Activated naive CD8-positive, alpha-beta T cell treated with anti-CD3 and anti-CD28 coated beads, Interleukin-2, amount 10 ng/mL, durations not matched to agents 7 days and 5 days (primary cell): ENCODE measurements around the gene ANO9. TPM values are rescaled to one million over a fixed set of nuclear protein-coding genes. Genes with fewer than 3 reads are reported as not detected.

Source experiments
- ATAC-seq: fragments of 150-1000 bp; cut with Tn5 transposase; one replicate; pipeline ENCODE4 v1.10.0; 2021; ENCODE audit warnings: low read depth, moderate library complexity
- POLR2A ChIA-PET: fragments of 350-600 bp; sonication (Branson Sonifier 250); formaldehyde crosslinking; loops from one replicate; lab custom pipeline; 2021; ENCODE audit warnings: antibody characterized with exemption; lab: Charles Lee
- DNase-seq: peaks from one replicate; pipeline ENCODE4 v3.0.0; 2021
- H3K27ac Mint-ChIP-seq: one replicate; pipeline ENCODE4 v1.8.0; 2022; ENCODE audit warnings: mild to moderate bottlenecking, mixed read lengths
- H3K27me3 Mint-ChIP-seq: one replicate; pipeline ENCODE4 v1.8.0; 2022; ENCODE audit warnings: mild to moderate bottlenecking, moderate library complexity, mixed read lengths
- H3K36me3 Mint-ChIP-seq: one replicate; pipeline ENCODE4 v1.8.0; 2021; ENCODE audit warnings: mild to moderate bottlenecking, mixed read lengths
- H3K4me1 Mint-ChIP-seq: one replicate; pipeline ENCODE4 v1.8.0; 2021; ENCODE audit warnings: mixed read lengths
- H3K4me3 Mint-ChIP-seq: one replicate; pipeline ENCODE4 v1.8.0; 2022; ENCODE audit warnings: mild to moderate bottlenecking, moderate library complexity, mixed read lengths
- H3K9me3 Mint-ChIP-seq: one replicate; pipeline ENCODE4 v1.8.0; 2021; ENCODE audit warnings: mixed read lengths
- total RNA-seq, 2 experiments: library from RNA; stranded (reverse); gene quantifications; one replicate each; pipeline ENCODE4 v1.2.3, GENCODE V29; 2021

ANO9 gene
- total RNA-seq, 2 experiments from 2014 or later = 115 to 122 TPM

GRCh38 chr11:409600-410483 lies 32.0 kb downstream of the ANO9 start:
- H3K27ac Mint-ChIP-seq = no peak overlapping the region
- DNase-seq (peak; percentile 33), ATAC-seq (no peak)
- peaks cover 17% of the 10 kb centered on the region for H3K4me1 Mint-ChIP-seq
- H3K9me3 Mint-ChIP-seq = no peaks in the 10 kb centered on the region
- POLR2A ChIA-PET = interaction anchor here (1.5 kb wide), 1 partner anchor 32 kb away, joined by 4 read pairs; the partner anchor contains the start of gene ANO9
- peaks cover 8% of the 10 kb centered on the region for H3K36me3 Mint-ChIP-seq
- H3K27me3 Mint-ChIP-seq = no peaks in the 10 kb centered on the region
- no peak overlapping the region for H3K4me3 Mint-ChIP-seq

DNA sequence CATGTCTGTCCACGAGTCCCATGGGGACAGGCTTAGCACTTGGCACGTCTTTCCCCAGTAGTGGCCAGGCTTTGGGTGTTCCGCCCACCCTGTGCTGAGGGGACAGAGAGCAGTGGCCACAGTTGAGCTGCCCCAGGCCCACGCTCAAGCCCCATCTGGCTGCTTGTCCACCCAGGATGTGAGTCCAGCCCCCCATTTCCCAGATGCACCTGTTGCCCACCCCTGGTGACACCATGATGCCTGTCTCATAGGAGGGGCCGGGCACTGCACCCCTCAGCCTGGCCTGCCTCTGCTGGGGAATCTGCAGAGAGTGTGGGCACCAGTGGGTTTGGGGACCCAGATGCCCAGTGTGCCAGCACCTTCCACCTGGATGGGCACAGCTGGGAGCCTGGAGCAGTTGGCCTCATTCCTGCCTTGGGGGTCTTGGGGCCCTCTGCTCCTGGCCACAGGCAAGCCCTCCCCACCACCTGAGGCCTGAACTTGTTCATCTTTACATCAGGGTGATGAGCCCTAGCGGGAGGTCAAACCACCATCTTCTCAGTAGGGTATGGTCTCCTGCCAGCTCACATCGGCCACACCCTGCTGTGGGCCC lies 32.7 kb downstream of the ANO9 start:
- Mint-ChIP-seq H3K4me1 (peaks cover 11% of the 10 kb centered on the region), H3K9me3 (no peaks in the 10 kb centered on the region), H3K36me3 (peaks cover 4% of the 10 kb centered on the region), H3K4me3 (no peak overlapping the region), H3K27ac (no peak overlapping the region), H3K27me3 (no peaks in the 10 kb centered on the region)
- POLR2A ChIA-PET = interaction anchor here (1.5 kb wide), 1 partner anchor 33 kb away, joined by 4 read pairs; the partner anchor contains the start of gene ANO9
- ATAC-seq = no peak
- DNase-seq = peak; percentile 32

DNA sequence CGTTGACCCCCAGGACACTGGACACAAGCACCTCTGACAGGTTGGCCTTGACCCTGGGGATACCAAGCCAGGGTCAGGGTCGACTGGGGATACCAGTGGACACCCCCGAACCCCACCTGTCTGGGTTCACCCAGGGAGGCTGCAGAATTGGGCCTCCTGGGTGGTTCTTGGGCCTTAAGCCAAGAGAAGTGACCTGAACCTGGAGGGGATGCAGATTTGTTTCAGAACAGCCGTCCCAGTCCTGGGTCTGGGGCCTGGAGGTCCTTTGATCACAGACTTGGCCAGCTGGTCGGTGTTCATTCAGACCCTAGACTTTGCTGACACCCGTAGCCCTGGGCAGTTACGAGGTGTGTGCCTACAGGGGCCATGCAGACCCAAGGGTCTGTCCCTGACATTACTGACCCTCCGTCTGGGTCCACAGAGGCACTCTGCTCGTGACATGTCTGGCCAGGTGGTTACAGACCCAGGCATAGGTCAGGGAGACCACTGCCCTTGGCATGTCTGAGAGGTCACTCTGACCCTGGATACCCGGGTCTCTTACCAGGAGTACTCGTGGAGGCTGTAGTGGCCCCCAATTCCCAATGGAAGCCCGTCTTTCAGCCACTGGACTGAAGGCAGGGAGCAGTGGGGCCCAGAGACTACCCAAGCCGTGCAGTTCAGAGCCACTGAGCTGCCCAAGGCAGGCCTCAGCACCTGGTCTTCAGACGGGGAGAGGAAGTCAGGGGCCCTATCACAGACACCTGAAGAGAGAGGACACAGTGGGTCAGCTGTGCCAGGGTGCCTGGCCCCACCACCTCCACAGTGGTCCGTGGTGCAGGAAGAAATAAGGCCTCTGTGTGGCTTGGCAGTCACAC lies 33.4 kb downstream of the ANO9 start:
- Mint-ChIP-seq H3K27me3 (no peaks in the 10 kb centered on the region), H3K36me3 (peaks cover 3% of the 10 kb centered on the region), H3K27ac (no peak overlapping the region), H3K9me3 (no peaks in the 10 kb centered on the region), H3K4me1 (peaks cover 9% of the 10 kb centered on the region), H3K4me3 (no peak overlapping the region)
- DNase-seq = peak; percentile 44
- ATAC-seq = no peak
- POLR2A ChIA-PET = interaction anchor here (1.4 to 3.7 kb wide), 2 partner anchors 8 to 91 kb away, joined by 8 to 47 read pairs; partner anchors contain the start of gene SIGIRR

- DNase-seq (no peak), ATAC-seq (no peak)
- Mint-ChIP-seq H3K27me3 (no peaks in the 10 kb centered on the region), H3K4me3 (no peak overlapping the region), H3K4me1 (peaks cover 5% of the 10 kb centered on the region), H3K36me3 (peaks cover 2% of the 10 kb centered on the region), H3K9me3 (no peaks in the 10 kb centered on the region), H3K27ac (peak overlapping the region; percentile 42)
- POLR2A ChIA-PET = interaction anchor here (0.9 to 3.7 kb wide), 10 partner anchors 8 to 200 kb away, joined by 3 to 51 read pairs (median 6); partner anchors contain the start of genes ANO9, BET1L, PTDSS2 and RIC8A
These were observed 34.1 kb downstream of the ANO9 start for GRCh38 chr11:407651-408123.

DNA sequence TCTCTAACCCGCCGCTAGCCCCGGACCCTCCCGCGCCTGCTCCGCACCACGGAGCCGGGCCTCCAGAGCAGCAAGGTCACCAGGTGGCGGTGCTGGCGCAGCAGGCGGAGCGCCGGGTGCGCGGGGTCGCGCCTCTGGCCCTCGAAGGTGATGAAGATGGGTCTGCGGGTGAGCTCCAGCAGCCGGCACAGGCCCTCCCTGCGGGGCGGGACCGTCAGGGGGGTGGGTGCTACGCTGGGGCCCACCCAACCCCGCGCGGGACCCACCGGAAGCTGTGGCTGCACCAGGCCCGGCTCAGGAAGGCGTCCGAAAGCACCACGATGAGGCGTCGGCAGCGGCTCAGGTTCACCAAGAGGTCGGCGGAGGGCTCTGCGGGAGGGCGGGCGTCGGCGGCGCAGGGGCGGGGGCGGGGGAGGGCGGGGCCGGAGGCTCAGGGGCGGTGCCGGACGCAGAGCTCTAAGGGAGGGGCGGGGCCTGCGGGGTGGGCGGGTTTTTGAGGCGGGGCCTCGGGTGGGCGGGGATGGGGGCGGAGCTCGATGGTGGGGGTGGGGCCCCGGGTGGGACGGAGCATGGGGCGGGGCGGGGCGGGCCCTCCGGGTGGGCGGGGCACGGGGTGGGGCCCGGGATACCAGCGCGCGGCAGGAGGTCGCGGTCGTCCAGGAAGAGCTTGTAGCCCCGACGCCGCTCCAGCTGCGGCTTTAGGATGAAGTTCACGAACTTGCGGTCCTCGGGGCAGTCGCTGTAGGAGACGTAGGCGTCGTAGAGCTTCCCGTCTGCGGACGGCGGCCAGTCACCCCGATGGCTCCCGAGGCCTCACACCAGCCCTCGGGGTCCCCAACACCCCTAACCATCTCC lies 34.8 kb downstream of the ANO9 start:
- ATAC-seq (peak; percentile 93), DNase-seq (peak; percentile 95)
- Mint-ChIP-seq H3K4me1 (peaks cover 5% of the 10 kb centered on the region), H3K9me3 (no peaks in the 10 kb centered on the region), H3K27me3 (no peaks in the 10 kb centered on the region), H3K4me3 (peak overlapping the region; percentile 25), H3K36me3 (peaks cover 2% of the 10 kb centered on the region), H3K27ac (peak overlapping the region; percentile 61)
- POLR2A ChIA-PET = interaction anchor here (0.6 to 3.7 kb wide), 15 partner anchors 9 to 200 kb away, joined by 3 to 51 read pairs (median 4); partner anchors contain the start of genes ANO9, BET1L, LRRC56 and PTDSS2

DNA sequence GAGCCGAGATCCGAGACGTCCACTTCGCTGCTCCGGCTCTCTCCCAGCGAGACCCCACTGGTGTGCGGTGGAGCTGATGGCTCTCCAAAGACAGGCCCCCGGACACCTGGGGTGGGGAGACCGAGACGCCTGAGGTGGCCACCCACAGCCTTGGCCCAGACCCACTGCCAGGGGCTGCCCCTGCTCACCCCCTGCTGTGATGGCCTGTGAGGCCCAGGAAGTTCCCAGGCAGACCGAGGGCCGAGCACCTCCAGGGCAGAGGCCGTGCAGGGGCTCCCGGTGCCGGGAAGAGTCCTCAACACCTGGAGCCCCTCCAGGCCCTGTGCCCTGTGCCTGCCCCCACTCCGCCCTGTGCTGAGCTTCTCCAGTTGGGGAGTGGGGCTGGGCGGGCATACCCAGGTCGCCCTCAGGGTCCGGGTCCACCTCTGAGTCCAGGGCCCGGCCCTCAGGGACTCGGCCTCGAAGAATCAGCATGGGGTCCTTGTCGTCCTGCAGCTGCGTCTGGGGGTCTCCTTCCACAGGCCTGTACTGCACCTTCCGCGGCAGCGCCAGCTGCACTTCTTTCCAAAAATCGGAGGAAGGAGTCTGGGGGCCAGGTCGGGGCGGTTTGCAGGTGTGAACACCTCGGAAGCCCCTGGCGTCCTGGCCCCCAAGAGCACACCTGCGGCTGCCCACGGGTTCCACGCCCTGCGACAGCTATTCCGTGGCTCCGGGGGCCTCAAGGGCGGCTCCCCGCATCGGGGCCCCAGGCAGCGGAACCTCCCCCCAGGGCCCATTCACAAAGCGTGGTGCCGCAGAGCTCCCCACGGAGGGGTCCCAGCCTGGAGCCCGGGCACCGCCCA lies 35.6 kb downstream of the ANO9 start:
- Mint-ChIP-seq H3K36me3 (peaks cover 2% of the 10 kb centered on the region), H3K27me3 (no peaks in the 10 kb centered on the region), H3K27ac (peak overlapping the region; percentile 69), H3K9me3 (no peaks in the 10 kb centered on the region), H3K4me1 (peaks cover 5% of the 10 kb centered on the region), H3K4me3 (peak overlapping the region; percentile 25)
- POLR2A ChIA-PET = interaction anchor here (0.9 to 3.7 kb wide), 10 partner anchors 9 to 199 kb away, joined by 3 to 51 read pairs (median 5); partner anchors contain the start of genes BET1L, LRRC56, PTDSS2 and RIC8A
- ATAC-seq (no peak), DNase-seq (peak; percentile 41)

DNA sequence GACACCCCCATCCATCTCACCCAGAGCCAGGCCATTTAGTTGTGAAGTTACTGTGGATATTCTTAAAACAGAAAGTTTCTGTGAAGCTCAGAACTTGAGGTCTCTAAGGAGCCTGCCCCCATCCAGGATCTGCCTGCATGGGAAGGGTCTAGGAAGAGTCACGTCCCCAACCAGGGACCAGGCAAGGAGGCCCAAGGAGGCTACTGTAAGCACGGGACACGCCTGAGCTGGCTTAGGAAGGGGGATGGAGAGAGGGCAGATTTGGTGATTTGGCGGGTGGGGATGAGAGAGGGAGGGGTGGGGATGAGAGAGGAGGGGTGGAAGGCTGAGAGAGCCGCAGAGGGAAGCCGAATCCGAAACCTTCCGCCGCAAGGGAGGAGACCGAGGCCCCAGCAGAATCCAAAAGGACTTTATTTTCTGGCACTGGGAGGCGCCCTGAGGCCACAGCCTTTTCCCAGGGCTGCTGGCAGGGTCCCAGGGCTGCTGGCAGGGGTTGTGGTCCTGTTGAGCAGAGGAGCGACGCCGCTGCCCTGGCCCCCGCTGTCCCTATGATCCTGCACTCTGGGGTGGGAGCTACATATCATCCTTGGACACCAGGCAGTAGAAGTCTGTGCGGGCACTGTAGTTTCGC lies 36.4 kb downstream of the ANO9 start:
- peak overlapping the region; percentile 69 for H3K27ac Mint-ChIP-seq
- peaks cover 2% of the 10 kb centered on the region for H3K36me3 Mint-ChIP-seq
- no peaks in the 10 kb centered on the region for H3K27me3 Mint-ChIP-seq
- peaks cover 5% of the 10 kb centered on the region for H3K4me1 Mint-ChIP-seq
- POLR2A ChIA-PET = interaction anchor here (0.8 to 3.7 kb wide), 6 partner anchors 9 to 100 kb away, joined by 3 to 51 read pairs (median 7); partner anchors contain the start of genes PTDSS2 and SIGIRR
- ATAC-seq (no peak), DNase-seq (peak; percentile 33)
- peak overlapping the region; percentile 66 for H3K4me3 Mint-ChIP-seq
- no peaks in the 10 kb centered on the region for H3K9me3 Mint-ChIP-seq

GRCh38 chr11:404551-405264 lies 37.1 kb downstream of the ANO9 start:
- POLR2A ChIA-PET = interaction anchor here (0.8 to 3.7 kb wide), 4 partner anchors 8 to 44 kb away, joined by 3 to 51 read pairs (median 29); partner anchors contain the start of genes PTDSS2 and SIGIRR
- peaks cover 5% of the 10 kb centered on the region for H3K4me1 Mint-ChIP-seq
- H3K9me3 Mint-ChIP-seq = peaks cover 1% of the 10 kb centered on the region
- no peaks in the 10 kb centered on the region for H3K27me3 Mint-ChIP-seq
- H3K27ac Mint-ChIP-seq = no peak overlapping the region
- DNase-seq (no peak), ATAC-seq (no peak)
- no peak overlapping the region for H3K4me3 Mint-ChIP-seq
- H3K36me3 Mint-ChIP-seq = peaks cover 2% of the 10 kb centered on the region

DNA sequence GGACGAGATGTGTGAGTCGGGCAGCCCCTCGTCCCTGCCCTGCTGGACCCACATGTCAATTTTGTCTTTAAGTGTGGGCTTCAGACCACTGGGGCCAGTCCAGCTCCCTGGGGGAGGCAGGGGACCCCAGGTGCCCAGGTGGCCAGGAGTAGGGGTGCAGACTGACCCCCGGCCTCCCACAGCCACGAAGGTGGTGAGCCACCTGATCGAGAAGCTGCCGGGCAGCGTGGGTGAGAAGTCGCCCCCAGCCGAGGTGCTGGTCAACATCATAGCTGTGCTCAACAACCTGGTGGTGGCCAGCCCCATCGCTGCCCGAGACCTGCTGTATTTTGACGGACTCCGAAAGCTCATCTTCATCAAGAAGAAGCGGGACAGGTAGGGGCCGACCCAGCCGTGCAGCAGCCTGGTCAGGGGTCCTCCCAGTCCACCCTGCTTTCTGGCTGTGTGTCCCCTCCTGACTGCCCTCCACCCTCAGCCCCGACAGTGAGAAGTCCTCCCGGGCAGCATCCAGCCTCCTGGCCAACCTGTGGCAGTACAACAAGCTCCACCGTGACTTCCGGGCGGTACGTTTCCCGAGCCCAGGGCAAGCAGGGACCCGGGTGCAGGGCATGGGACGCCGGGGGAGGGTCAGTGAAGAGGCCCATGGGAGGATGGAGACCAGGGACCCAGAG lies 37.9 kb downstream of the ANO9 start:
- Mint-ChIP-seq H3K27ac (no peak overlapping the region), H3K36me3 (peaks cover 2% of the 10 kb centered on the region), H3K9me3 (peaks cover 3% of the 10 kb centered on the region), H3K4me1 (peaks cover 5% of the 10 kb centered on the region), H3K27me3 (no peaks in the 10 kb centered on the region), H3K4me3 (no peak overlapping the region)
- POLR2A ChIA-PET = interaction anchor here (3.7 kb wide), 1 partner anchor 45 kb away, joined by 51 read pairs; the partner anchor contains the start of gene PTDSS2
- peak; percentile 33 for DNase-seq
- ATAC-seq = no peak
